GM18873 (cell line): ENCODE measurements around the gene MEIS3.

Experiments
- ATAC-seq: cut with Tn5 transposase; IDR thresholded peaks from one replicate; pipeline ENCODE4 v1.9.1; 2021; ENCODE audit warnings: mild to moderate bottlenecking, moderate library complexity, moderate number of reproducible peaks; ENCODE audit not compliant: unreplicated experiment, low FRiP score

The MEIS3 gene

GRCh38 chr19:47419030-47419783 lies at the start of gene MEIS3:
Gene MEIS3 (minus strand): TSS chr19:47419527. CDS start chr19:47419081, 446 bp downstream.
- no peak for ATAC-seq

- no peak for ATAC-seq
These were observed 48.6 kb upstream of the MEIS3 start for GRCh38 chr19:47467914-47468313.

GRCh38 chr19:47465957-47466356 lies 46.6 kb upstream of the MEIS3 start:
- no peak for ATAC-seq

- ATAC-seq, result no peak
These were observed 45.5 kb upstream of the MEIS3 start for GRCh38 chr19:47464675-47465419.

GRCh38 chr19:47461876-47462275 lies 42.5 kb upstream of the MEIS3 start:
- no peak for ATAC-seq

- no peak for ATAC-seq
These were observed 40.1 kb upstream of the MEIS3 start for GRCh38 chr19:47459477-47459876.

- ATAC-seq, result no peak
These were observed 39.3 kb upstream of the MEIS3 start for GRCh38 chr19:47458672-47459071.

- no peak for ATAC-seq
These were observed 37.6 kb upstream of the MEIS3 start for GRCh38 chr19:47456721-47457474.

DNA sequence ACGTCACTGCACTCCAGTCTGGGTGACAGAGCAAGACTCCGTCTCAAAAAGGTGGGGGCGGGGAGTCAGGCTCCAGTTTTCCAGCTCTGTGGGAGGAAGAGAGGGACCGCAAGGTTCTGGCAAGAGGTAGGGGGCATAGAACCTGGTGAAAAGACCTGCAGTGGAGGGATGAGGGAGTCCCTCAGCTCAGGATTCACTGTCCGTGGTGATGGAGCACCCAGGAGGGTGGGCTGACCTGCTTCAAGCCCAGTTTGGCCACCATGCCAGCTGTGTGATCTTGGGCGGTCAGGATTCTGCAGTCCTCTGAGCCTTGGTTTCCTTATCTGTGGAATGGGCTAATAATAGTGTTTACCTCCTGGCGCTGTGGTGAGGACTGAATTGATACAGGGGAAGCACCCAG lies 31.2 kb upstream of the MEIS3 start:
- no peak for ATAC-seq

GRCh38 chr19:47448360-47448727 lies 29.0 kb upstream of the MEIS3 start:
- ATAC-seq, result no peak

DNA sequence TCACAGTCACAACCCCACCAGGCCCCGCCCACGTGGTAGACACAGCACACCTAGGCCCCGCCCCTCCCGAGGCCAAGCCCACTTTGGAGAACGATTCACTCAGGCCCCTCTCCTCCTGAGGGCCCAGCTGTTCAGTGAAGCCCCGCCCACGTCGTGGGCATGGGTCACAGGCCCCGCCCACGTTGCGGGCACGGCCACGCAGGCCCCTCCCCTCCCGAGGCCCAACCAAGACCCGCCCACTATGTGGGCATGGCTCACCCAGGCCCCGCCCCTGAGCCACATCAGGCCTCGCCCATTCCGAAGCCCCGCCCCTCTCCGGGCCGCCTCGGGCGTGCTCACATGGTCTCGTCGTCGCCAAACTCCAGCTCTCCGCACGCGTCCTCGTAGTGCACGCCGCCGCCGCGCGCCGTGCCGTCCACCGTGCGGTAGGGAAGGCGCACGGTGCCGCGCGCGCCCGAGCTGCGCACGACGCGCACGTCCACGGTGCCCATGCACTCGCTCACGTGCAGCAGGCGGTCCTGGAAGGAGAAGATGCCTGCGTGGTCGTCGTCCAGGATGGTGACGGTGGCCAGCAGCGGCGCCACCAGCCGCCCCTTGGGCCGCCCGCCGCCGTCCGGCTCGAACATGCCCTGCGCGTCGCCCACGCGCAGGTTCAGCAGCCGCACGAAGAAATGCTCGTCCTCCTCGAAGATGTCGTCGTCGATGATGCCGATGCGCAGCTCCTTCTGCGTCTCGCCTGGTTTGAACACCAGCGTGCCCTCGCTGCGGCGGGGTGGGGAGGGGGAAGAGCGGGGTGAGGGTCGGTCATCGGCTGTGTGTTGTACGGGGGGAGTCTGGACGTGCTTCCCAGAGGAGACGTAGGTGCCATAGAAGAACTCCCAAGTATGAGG lies 28.4 kb upstream of the MEIS3 start:
- no peak for ATAC-seq

DNA sequence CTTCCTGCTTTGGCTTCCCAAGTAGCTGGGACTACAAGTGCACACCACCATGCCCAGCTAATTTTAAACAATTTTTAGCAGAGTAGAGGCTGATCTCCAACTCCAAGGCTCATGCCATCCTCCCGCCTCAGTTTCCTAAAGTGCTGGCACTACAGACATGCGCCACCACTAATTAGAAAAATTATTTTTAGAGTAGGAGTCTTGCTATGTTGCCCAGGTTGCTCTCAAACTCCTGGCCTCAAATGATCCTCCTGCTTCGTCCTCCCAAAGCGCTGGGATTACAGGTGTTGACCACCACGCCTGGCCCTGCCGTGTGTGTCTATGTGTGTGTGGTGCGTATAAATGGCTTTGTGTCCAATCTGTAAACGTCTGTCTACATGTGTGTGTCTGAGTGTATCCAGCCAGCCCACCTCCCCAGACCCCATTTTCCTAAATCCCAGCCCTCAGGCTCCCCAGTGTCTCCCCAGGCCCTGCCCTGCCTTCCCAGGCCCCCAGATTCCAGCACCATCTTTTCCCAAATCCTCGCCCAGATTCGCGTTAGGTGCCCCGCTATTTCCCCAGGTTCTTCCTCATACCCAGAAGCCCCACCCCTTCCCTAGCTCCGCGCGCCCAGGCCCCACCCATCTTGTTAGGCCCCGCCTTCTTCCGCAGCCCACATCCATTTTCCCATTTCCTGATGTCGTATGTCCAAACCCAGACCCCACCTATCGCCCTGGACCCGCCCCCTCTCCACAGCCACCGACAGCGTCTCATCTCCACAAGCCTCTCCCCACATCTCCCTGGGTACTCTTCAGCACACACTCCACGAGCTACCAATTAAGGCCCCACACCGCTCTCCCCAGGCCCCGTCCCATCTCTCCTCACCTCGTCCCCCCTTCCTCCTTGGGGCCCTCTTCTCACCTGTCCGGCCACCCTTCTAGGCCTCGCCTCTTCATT lies 27.5 kb upstream of the MEIS3 start:
- ATAC-seq, result no peak

GRCh38 chr19:47445937-47446402 lies 26.6 kb upstream of the MEIS3 start:
- ATAC-seq, result no peak

- no peak for ATAC-seq
These were observed 26.2 kb upstream of the MEIS3 start for GRCh38 chr19:47445527-47445926.

DNA sequence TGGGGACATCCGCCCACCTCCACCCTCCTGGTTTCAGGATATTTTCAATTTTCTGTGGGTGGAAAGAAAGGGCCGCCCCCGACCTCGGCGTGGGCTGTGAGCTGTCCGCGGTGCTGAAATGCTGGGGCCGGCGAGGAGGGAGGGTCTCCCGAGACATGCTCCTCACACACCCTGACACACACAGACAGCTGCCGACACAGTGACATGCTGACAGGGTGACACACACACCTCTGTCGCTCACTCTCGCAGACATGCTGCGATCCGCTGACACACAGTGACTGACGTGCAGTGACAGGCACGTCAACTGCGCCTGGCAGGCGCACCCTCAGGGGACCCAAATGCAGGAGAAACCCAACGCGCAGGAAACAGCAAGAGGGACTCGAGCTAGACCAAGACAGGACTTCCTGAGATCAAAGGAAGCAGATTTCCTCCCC lies 25.1 kb upstream of the MEIS3 start:
- ATAC-seq, result no peak

DNA sequence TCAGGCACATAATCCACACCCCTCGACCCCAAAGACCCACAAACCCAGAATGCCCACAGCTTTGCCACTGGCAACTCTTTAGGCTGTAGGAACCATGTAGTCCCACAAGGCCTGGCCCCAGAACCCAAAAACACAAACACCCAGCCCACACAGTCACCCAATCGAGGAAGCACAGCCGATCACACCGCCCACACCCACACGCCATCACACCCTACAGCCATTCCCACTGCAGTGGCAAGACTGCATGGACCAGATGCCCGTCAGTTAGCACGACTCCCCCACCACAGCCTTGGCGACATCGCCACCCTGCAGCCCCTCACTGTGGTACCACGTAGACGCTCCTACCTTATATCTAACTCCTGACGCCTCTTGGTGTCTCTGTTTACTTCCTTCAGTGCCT lies 24.0 kb upstream of the MEIS3 start:
- no peak for ATAC-seq

- no peak for ATAC-seq
These were observed 19.5 kb upstream of the MEIS3 start for GRCh38 chr19:47438793-47439220.

GRCh38 chr19:47437500-47437899 lies 18.2 kb upstream of the MEIS3 start:
- no peak for ATAC-seq
